Muscle layer of colon (tissue), 2 donors: ENCODE data around the gene SYT15.
A peak's percentile ranks its signal among the peaks of the same experiment; 100 is the strongest.

Source experiments
- H3K27ac ChIP-seq: one replicate; pipeline ENCODE4 v1.7.0; 2013; ENCODE audit warnings: low read depth, mild to moderate bottlenecking, low read length, moderate library complexity
- H3K27me3 ChIP-seq, 2 donors: one replicate each; pipeline ENCODE4 v1.7.0; 2013; ENCODE audit warnings: low read length in 2 of 2, mild to moderate bottlenecking in 2 of 2; ENCODE audit not compliant: insufficient read depth in 2 of 2, control insufficient read depth in 1 of 2
- H3K36me3 ChIP-seq: one replicate; pipeline ENCODE4 v1.7.0; 2013; ENCODE audit warnings: mild to moderate bottlenecking, low read length; ENCODE audit not compliant: insufficient read depth
- H3K4me1 ChIP-seq: one replicate; pipeline ENCODE4 v1.7.0; 2013; ENCODE audit warnings: mild to moderate bottlenecking, low read length; ENCODE audit not compliant: insufficient read depth
- H3K4me3 ChIP-seq, 2 donors: one replicate each; pipeline ENCODE4 v1.7.0; 2013; ENCODE audit warnings: low read length in 2 of 2, low read depth in 1 of 2, mild to moderate bottlenecking in 1 of 2, moderate library complexity in 1 of 2
- H3K9ac ChIP-seq: one replicate; pipeline ENCODE4 v1.7.0; 2013; ENCODE audit warnings: low read length
- H3K9me3 ChIP-seq: one replicate; pipeline ENCODE4 v1.7.0; 2013; ENCODE audit warnings: mild to moderate bottlenecking, low read length
- donor health status: abdominal sarcoma.
- donor health status: Adenocarcinoma of cecum.

SYT15 gene

DNA sequence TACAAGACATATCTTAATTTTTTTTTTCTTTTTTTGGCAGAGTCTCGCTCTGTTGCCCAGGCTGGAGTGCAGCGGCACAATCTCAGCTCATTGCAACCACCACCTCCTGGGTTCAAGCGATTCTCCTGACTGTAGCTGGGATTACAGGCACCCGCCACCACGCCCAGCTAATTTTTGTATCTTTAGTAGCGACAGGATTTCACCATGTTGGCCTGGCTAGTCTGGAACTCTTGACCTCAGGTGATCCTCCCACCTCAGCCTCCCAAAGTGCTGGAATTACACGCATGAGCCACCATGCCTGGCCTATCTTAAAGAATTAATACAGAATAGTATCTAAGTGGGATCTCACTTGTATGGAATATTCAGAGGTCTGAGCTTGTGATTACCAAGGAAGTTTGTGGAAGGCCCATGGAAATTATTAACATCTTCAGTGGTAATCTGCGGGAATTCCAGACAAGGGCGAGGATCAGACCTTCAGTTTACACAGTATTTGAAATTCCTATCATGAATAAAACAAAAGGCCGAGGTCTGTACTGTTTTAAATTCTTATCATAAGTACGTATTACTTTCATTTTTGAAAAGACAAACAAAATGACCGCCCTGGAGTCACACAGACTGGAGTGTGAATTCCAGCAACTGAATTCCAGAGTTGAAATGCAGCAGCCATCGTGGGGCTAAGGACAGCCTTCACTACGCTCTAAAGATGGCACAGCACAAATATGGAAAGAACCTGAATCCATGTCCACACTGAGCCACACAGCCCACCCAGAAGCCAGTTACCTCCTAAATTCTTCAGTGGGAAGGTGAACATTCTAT lies 39.1 kb upstream of the SYT15 start:
- H3K9ac ChIP-seq, result no peak overlapping the region
- no peaks in the 10 kb centered on the region for H3K27me3 ChIP-seq
- H3K9me3 ChIP-seq, result no peaks in the 10 kb centered on the region
- no peaks in the 10 kb centered on the region for H3K36me3 ChIP-seq
- peaks cover 30% of the 10 kb centered on the region for H3K4me1 ChIP-seq
- H3K4me3 ChIP-seq, result peak overlapping the region; percentile 12 to 14
- peak overlapping the region; percentile 20 for H3K27ac ChIP-seq

DNA sequence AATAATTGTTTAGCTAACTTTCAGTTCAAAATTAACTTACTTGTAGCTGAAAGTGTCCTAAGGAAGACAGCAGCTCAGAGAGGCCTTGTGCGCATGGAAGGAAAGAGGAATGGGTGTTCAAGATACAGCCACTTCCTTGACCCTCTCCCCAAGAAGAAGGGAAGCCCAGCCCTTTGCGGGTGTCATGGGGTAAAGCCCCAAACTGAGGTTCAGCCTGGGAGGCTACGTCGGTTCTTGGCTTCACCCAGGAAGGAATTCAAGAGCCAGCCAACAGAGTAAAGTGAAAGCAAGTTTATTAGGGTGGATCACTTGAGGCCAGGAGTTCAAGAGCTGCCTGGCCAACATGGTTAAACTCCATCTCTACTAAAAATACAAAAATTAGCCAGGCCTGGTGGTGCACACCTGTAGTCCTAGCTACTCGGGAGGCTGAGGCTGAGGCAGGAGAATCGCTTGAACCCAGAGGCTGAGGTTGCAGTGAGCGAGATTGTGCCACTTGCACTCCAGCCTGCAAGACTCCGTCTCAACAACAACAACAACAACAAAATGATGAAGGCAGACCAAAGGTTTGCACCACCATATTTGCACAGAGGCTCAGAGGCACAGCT lies 38.4 kb upstream of the SYT15 start:
- no peak overlapping the region for H3K9ac ChIP-seq

DNA sequence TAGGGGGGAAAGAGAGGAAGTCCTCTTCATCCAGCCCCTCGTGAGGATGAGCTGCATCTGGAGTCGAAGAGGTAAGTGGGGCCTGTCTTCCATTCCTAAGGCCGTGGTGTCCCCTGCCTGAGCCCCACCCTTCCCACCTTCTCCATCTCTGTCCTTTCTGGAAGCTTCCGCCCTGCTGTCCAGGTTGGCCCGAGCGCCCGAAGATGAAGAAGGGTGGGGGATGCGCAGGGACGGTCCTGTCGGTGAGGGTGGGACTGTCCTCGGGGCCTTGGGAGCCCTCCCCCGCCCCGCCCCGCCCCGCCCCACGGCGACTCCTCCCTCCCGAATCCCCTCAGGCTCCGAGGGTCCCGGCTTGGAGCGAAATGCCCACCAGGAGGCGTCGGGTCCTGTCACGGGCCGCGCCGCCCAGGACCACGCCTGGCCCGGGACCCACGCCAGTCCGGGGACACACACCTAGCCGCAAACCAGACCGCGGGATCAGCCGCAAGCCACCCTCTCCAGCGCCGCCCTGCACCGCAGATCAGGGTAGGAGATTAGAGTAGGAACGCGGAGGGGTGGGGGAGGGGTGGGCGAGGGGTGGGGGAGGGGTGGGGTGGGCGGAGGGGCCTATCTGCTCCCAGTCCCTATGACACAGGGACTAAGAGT lies 37.8 kb upstream of the SYT15 start:
- Histone ChIP-seq H3K9me3 (no peaks in the 10 kb centered on the region), H3K4me1 (peaks cover 37% of the 10 kb centered on the region), H3K4me3 (peak overlapping the region in 1 of 2 donors; percentile 14), H3K27me3 (no peaks in the 10 kb centered on the region), H3K36me3 (no peaks in the 10 kb centered on the region), H3K27ac (no peak overlapping the region), H3K9ac (no peak overlapping the region)

More for the DNA sequence above, 38.4 kb upstream of the SYT15 start:
- peak overlapping the region; percentile 20 for H3K27ac ChIP-seq
- peak overlapping the region; percentile 12 to 14 for H3K4me3 ChIP-seq
- no peaks in the 10 kb centered on the region for H3K36me3 ChIP-seq
- H3K4me1 ChIP-seq, result peaks cover 37% of the 10 kb centered on the region
- no peaks in the 10 kb centered on the region for H3K27me3 ChIP-seq
- no peaks in the 10 kb centered on the region for H3K9me3 ChIP-seq

DNA sequence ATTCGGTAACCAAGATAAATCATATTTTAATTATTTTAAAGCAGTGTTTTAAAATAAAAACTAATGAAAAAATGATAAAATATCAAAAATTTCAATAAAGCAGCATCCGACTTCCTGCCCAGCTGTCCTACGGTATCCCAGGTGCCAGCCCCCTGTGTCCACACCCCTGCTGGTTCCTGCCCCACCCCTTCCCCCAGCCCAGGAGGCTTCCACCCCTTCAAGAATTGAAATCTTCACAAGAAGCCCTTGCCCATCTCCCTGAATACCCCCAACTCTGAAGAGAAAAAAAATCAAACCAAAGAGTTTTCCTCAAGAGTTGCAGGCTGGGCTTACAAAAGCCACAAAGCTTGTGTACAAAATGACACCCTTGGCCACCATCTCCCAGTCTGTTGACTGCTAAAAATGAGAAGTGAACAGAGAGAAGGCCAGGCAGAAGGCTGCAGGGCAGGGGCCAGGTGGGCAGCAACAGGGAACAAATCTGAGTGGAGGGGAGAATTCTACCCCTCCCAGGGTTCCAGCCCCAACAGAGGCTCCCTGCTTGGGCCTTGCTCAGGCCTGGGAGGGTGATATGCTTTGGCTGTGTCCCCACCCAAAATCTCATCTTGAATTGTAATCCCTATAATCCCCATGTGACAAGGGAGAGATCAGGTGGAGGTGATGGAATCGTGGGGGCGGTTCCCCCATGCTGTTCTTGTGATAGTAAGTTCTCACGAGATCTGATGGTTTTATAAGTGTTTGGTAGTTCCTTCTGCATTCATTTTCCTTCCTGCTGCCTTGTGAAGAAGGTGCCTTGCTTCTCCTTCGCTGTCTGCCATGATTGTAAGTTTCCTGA lies 37.0 kb upstream of the SYT15 start:
- Histone ChIP-seq H3K9me3 (no peaks in the 10 kb centered on the region), H3K4me1 (peaks cover 37% of the 10 kb centered on the region), H3K36me3 (no peaks in the 10 kb centered on the region), H3K4me3 (no peak overlapping the region), H3K9ac (no peak overlapping the region), H3K27ac (no peak overlapping the region), H3K27me3 (no peaks in the 10 kb centered on the region)

DNA sequence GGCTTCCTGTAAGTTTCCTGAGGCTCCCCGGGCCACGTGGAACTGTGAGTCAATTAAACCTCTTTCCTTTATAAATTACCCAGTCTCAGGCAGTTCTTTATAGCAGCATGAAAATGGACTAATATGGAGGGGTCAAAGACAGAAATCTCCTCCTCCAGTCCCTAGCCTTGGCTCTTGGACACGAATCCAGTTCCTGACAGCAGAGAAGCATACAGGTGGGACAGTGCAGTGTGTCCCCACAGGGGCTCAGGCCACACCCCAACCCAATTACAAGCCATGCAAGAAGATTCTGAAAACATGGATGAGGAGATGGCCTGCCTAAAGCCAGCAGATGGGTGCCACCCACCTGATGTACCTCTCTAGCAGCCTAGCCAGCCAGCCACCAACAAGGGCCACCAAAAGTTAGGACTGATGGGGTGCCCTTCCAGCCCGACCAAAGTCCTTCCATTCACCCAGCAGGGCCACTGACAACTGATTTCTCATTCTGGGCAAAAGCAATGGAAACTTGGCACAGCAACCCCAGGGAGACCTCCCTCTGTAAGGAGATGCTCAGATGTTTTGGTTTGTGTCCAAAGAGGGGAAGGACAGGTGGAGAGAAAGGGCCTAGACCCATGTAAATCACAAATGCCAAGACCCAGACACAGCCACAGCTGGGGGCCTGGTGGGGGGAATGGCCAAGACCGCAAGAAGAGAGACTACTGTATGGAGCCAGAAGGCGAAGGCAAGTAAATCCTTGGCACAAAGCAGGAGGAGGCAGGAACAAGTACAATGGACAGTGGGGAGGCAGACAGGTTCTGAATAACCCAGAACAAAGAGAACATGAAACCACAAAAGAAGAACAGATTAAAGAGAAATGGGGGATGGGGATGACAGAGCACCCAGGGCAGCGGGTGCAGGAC lies 36.1 kb upstream of the SYT15 start:
- Histone ChIP-seq H3K4me1 (peaks cover 37% of the 10 kb centered on the region), H3K9me3 (no peaks in the 10 kb centered on the region), H3K27me3 (no peaks in the 10 kb centered on the region), H3K36me3 (no peaks in the 10 kb centered on the region), H3K27ac (no peak overlapping the region), H3K9ac (no peak overlapping the region), H3K4me3 (no peak overlapping the region)

DNA sequence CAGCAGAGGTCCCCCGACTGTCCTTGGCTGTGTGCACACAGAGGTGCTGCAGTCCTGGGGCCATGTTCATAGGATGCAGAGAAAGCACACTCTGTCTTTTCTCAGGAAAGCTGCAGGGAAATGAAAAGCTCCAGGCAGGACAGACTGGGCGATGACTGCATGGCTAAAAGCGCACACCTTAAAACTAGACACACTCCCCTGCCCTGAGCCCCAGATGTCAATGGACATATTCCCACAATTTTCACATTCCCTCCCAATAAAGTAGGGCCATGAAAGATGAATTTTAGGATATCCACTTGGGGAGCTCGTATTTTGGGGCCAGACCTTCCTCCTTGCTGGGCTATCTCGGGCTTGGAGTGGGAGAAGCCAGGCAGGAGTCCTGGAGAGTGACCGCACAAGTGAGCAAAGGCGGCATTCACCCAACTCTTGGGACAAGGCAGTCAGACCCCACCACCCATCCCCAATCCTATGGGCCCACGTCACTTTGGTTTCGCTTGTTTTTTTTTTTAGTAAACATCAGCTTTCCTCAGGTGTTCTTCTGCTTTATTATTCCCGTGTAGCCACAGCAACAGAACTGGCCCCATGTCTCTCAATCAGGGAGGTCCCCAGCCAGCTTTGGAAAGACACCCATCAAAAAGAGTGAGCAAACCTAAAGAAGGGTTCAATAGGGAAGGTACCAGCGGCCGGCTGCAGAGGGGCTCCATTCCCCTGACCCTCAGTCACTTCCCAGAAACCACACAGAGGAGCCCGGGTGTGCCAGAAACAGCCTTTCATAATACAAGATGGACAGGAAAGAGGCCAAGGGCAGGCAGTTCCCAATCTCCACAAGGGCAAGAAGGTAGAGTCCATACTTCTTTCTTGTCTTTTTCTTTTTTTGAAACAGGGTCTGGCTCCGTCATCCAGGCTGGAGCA lies 35.2 kb upstream of the SYT15 start:
- Histone ChIP-seq H3K4me3 (no peak overlapping the region), H3K9ac (no peak overlapping the region), H3K4me1 (peaks cover 31% of the 10 kb centered on the region), H3K36me3 (no peaks in the 10 kb centered on the region), H3K27ac (no peak overlapping the region), H3K9me3 (no peaks in the 10 kb centered on the region), H3K27me3 (no peaks in the 10 kb centered on the region)

DNA sequence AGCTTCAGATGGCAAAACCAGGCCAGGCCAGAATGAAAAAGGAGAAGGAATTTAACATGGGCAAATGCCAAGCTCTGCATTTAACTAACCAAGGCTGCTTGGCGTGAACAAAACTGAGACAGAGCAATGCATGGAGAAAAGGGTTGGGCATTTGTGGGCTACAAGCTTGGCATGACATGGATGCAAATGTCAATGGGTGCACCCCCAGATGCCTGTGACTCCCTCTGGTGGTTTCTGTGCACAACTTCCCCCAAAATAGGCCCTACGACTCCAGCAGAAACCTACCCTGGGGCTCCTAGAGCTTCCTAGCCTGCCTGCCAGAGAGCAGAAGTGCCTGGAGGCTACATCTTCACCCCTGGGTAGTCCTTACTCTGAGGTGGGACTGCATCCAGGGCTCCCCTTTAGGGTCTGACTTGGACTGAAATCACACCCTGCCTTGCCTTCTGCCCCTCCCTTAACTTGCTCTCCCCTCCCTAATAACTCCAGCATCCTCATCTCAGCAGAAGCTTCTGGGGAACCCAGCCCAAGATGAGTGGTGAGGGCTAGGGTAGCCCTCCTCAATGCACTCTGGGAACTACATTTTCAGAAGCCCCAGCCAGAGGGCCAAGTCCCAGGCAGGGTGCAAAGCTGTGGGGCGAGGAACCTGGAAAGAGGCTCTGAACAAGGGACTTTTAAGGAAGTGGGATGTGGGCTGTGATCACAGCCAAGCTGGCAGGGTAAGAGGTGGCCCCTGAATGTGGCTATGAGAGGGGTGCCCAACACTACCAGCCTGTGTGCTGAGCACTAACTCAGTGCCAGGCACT lies 33.7 kb upstream of the SYT15 start:
- H3K9ac ChIP-seq, result no peak overlapping the region
- peaks cover 20% of the 10 kb centered on the region for H3K4me1 ChIP-seq
- H3K36me3 ChIP-seq, result no peaks in the 10 kb centered on the region
- H3K27ac ChIP-seq, result no peak overlapping the region
- no peak overlapping the region for H3K4me3 ChIP-seq
- no peaks in the 10 kb centered on the region for H3K9me3 ChIP-seq
- H3K27me3 ChIP-seq, result no peaks in the 10 kb centered on the region

DNA sequence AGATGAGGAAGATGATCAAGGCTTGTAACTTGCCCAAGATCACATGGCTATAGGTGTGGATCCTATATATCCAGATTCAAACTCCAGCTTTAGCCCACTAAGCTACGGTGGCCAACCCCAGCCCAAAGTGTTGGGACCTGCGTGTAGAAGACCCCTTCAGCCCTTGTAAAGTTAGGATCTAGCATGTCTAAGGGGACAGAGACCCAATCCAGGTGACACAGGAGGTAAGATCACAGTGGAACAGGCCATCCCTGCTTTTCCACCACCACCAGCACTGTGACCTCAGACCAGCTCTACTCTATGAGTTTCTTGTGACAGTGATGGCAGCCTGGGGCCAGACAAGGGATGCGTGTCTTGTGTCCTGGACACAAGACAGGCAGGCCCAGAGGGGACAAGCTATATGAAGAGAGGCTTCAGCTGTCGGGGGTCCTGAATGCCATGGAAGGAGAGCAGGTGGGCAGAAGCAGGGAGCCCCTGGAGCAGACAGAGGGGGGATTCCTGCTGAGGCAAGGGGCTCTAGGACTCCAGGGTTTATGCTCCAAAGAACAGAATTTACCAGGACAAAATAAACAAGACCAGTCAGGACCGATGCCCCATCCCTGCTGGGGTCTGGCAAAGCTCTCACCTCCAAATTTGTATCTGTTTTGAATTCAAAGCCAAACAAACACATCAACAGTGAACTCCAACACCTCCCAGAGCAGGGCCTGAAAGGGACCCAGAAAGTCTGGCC lies 32.9 kb upstream of the SYT15 start:
- Histone ChIP-seq H3K27ac (no peak overlapping the region), H3K27me3 (no peaks in the 10 kb centered on the region)

More for the DNA sequence above, 32.9 kb upstream of the SYT15 start:
- Histone ChIP-seq H3K4me3 (no peak overlapping the region), H3K4me1 (peaks cover 13% of the 10 kb centered on the region), H3K9ac (no peak overlapping the region), H3K9me3 (no peaks in the 10 kb centered on the region), H3K36me3 (no peaks in the 10 kb centered on the region)
